Right lobe of liver (tissue), 4 donors: ENCODE results near the gene PLS1.

Experiments
- CTCF ChIP-seq, 4 donors: fragments of 200-600 bp in 3 of 4; fragments of 450-650 bp in 1 of 4; IDR thresholded peaks; one replicate each; pipeline versions ENCODE4 v1.5.1 to v1.8.0; 2016 to 2022; ENCODE audit warnings: antibody characterized with exemption in 4 of 4, mild to moderate bottlenecking in 2 of 4
- POLR2A ChIP-seq: fragments of 450-650 bp; IDR thresholded peaks from one replicate; pipeline ENCODE4 v1.6.1; 2017; ENCODE audit warnings: antibody characterized with exemption, mild to moderate bottlenecking
- donor health status: DM: no; HTN: no; CAD: no.
- donor health status: DM: no; HTN: no; CAD: no.
- donor health status: DM: no; HTN: yes; CAD: no.

- TF ChIP-seq CTCF (IDR thresholded peaks at IDR 0.05) = no peak
- TF ChIP-seq POLR2A = no peak
Measured at GRCh38 chr3:142650001-142650693, 54.0 kb downstream of the PLS1 start.
